Suppressor macrophage treated with lipopolysaccharide for 4 hours (primary cell): ENCODE data around the gene GIMAP5.
"Not testable (repeated sequence)": the region's sequence is repeated elsewhere in the genome, so short reads cannot be mapped to it uniquely, and the experiment has no call there.

Source experiments
- DNase-seq: peaks from one replicate; pipeline ENCODE4 v3.0.0-alpha.2; 2020

The GIMAP5 gene

GRCh38 chr7:150735596-150736358 lies 1.4 kb upstream of the GIMAP5 start:
- DNase-seq: no peak

GRCh38 chr7:150736864-150737263 lies 354 bp upstream of the GIMAP5 start:
- no peak for DNase-seq

- no peak for DNase-seq
Measured at GRCh38 chr7:150738092-150738491, 874 bp downstream of the GIMAP5 start.

GRCh38 chr7:150738591-150739001 lies 1.4 kb downstream of the GIMAP5 start:
- no peak for DNase-seq

GRCh38 chr7:150739033-150739432 lies 1.8 kb downstream of the GIMAP5 start:
- DNase-seq: no peak

GRCh38 chr7:150740053-150740452 lies 2.8 kb downstream of the GIMAP5 start:
- DNase-seq: peak; percentile 84

- no peak for DNase-seq
Measured at GRCh38 chr7:150742286-150742968, 5.2 kb downstream of the GIMAP5 start.

GRCh38 chr7:150744041-150744656 lies 6.9 kb downstream of the GIMAP5 start:
- DNase-seq: no peak

- no peak for DNase-seq
Measured at GRCh38 chr7:150745086-150745485, 7.9 kb downstream of the GIMAP5 start.

GRCh38 chr7:150745876-150746275 lies 8.7 kb downstream of the GIMAP5 start:
- DNase-seq: no peak

GRCh38 chr7:150746921-150747320 lies 9.7 kb downstream of the GIMAP5 start:
- no peak for DNase-seq

- peak; percentile 47 for DNase-seq
Measured at GRCh38 chr7:150748376-150748775, 11.2 kb downstream of the GIMAP5 start.

GRCh38 chr7:150751702-150752101 lies 14.5 kb downstream of the GIMAP5 start:
- DNase-seq: no peak

- peak; percentile 65 for DNase-seq
Measured at GRCh38 chr7:150753239-150753638, 16.0 kb downstream of the GIMAP5 start.

- peak; percentile 90 for DNase-seq
Measured at GRCh38 chr7:150753826-150754603, 16.8 kb downstream of the GIMAP5 start.

- DNase-seq: no peak
Measured at GRCh38 chr7:150754951-150755350, 17.7 kb downstream of the GIMAP5 start.

- peak; percentile 71 for DNase-seq
Measured at GRCh38 chr7:150755473-150756099, 18.4 kb downstream of the GIMAP5 start.

- DNase-seq: no peak
Measured at GRCh38 chr7:150756166-150756565, 18.9 kb downstream of the GIMAP5 start.

- peak; percentile 63 for DNase-seq
Measured at GRCh38 chr7:150756858-150757257, 19.6 kb downstream of the GIMAP5 start.

- DNase-seq: no peak
Measured at GRCh38 chr7:150759479-150759878, 22.3 kb downstream of the GIMAP5 start.

GRCh38 chr7:150766334-150766709 lies 29.1 kb downstream of the GIMAP5 start:
- DNase-seq: no peak

GRCh38 chr7:150769768-150770167 lies 32.5 kb downstream of the GIMAP5 start:
- no peak for DNase-seq

- not testable (repeated sequence) for DNase-seq
Measured at GRCh38 chr7:150774131-150774530, 36.9 kb downstream of the GIMAP5 start.
